GM23248 (cell line): Measurements from ENCODE around the gene P2RX4.

Experiments
- EZH2 ChIP-seq: fragments of 200-600 bp; sonication (generic); IDR thresholded peaks from 2 replicates; pipeline ENCODE4 v1.6.1; 2018; ENCODE audit warnings: antibody characterized with exemption, mild to moderate bottlenecking; ENCODE audit not compliant: insufficient read depth, poor library complexity, severe bottlenecking
- EZH2phosphoT487 ChIP-seq: fragments of 200-600 bp; sonication (generic); IDR thresholded peaks from 2 replicates; pipeline ENCODE4 v1.6.1; 2018; ENCODE audit warnings: antibody characterized with exemption, moderate library complexity, mild to moderate bottlenecking, low read depth; ENCODE audit not compliant: insufficient read depth

DNA sequence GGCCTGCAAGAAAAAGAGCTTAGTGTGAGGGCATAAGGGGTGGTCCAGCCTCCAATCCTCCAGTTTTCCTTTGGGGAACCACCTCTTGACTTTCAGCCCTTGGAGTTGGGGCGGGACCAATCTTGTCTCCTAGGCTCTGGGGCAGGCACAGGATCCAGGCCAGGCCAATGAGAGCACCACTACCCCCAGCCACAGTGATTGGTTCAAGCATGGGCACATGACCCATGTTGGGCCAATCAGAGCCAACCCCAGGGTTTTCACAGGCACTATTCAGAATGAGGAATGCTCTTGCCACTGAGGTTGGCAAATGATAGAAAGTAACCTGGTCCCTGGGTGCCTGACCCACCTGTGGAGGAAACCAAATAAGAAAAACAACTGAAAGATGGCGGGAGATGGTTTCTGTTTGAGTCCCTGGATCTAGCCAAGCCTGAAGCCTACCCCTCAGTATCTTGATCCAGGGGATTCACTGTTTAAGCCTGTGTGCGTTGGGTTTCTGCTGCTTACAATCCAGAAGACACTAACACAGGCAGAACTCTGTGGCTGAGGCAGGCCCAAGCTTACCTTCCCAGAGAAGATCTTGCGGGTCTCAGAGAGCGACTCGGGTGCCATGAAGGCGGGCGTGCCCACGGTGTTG is 42.9 kb downstream of the P2RX4 start:
- TF ChIP-seq EZH2 = no peak
- no peak for TF ChIP-seq EZH2phosphoT487
